SJCRH30 (cell line): ENCODE data around the gene GGNBP2. TPM values are rescaled to one million over a fixed set of nuclear protein-coding genes. Genes with fewer than 3 reads are reported as not detected.

Experiments
- DNase-seq, 2 experiments: peaks; one replicate each; pipeline ENCODE4 v3.0.0-alpha.2; 2015 to 2020
- H3K27ac ChIP-seq: fragments of 250-450 bp; sonication (Bioruptor Pico); 2 replicates; pipeline ENCODE4 v1.5.1; 2020; ENCODE audit warnings: mild to moderate bottlenecking, moderate library complexity
- H3K27me3 ChIP-seq: fragments of 250-450 bp; sonication (Bioruptor Pico); 2 replicates; pipeline ENCODE4 v1.5.1; 2020; ENCODE audit warnings: mild to moderate bottlenecking, moderate library complexity
- H3K36me3 ChIP-seq: fragments of 250-450 bp; sonication (Bioruptor Pico); 2 replicates; pipeline ENCODE4 v1.5.1; 2020; ENCODE audit warnings: mild to moderate bottlenecking, moderate library complexity
- H3K4me1 ChIP-seq: fragments of 250-450 bp; sonication (Bioruptor Pico); 2 replicates; pipeline ENCODE4 v1.5.1; 2020; ENCODE audit warnings: mild to moderate bottlenecking, moderate library complexity
- H3K4me3 ChIP-seq: fragments of 250-450 bp; sonication (Bioruptor Pico); 2 replicates; pipeline ENCODE4 v1.5.1; 2020; ENCODE audit warnings: mild to moderate bottlenecking, moderate library complexity
- H3K9me3 ChIP-seq: fragments of 250-450 bp; sonication (Bioruptor Pico); replicated peaks from 2 replicates; pipeline ENCODE4 v1.5.1; 2020; ENCODE audit warnings: mild to moderate bottlenecking, moderate library complexity
- total RNA-seq: library from RNA; depleted of rRNA; stranded (reverse); fragments of >200 nt; shearing (Covaris generic); gene quantifications from 2 replicates; pipeline ENCODE4 v1.2.3, GENCODE V29; 2014

The GGNBP2 gene
- total RNA-seq, 1 experiment from 2014 or later = 81.9 TPM

GRCh38 chr17:36533935-36534839, 10.5 kb upstream of the GGNBP2 start:
- Histone ChIP-seq H3K36me3 (peaks cover 58% of the 10 kb centered on the region), H3K9me3 (no peaks in the 10 kb centered on the region), H3K4me3 (peak overlapping the region; percentile 95), H3K27ac (peak overlapping the region; percentile 99), H3K27me3 (no peaks in the 10 kb centered on the region), H3K4me1 (peaks cover 3% of the 10 kb centered on the region)
- DNase-seq = peak; percentile 79 to 86

- peak within 1 kb of the TSS; percentile 99 for H3K27ac ChIP-seq
- no peaks in the 10 kb centered on the region for H3K27me3 ChIP-seq
- DNase-seq = peak; percentile 94
- H3K36me3 ChIP-seq = peaks cover 53% of the 10 kb centered on the region
- no peaks in the 10 kb centered on the region for H3K9me3 ChIP-seq
- peak within 1 kb of the TSS; percentile 95 for H3K4me3 ChIP-seq
- H3K4me1 ChIP-seq = no peaks in the 10 kb centered on the region
These were observed 9.7 kb upstream of the GGNBP2 start, which contains the start of the genes MYO19 and PIGW for GRCh38 chr17:36534840-36535668. Gene MYO19 (minus strand): TSS chr17:36534868. CDS start chr17:36532538, 2,330 bp downstream. Gene PIGW (plus strand): TSS chr17:36534987. CDS start chr17:36537102, 2,115 bp downstream.

DNA sequence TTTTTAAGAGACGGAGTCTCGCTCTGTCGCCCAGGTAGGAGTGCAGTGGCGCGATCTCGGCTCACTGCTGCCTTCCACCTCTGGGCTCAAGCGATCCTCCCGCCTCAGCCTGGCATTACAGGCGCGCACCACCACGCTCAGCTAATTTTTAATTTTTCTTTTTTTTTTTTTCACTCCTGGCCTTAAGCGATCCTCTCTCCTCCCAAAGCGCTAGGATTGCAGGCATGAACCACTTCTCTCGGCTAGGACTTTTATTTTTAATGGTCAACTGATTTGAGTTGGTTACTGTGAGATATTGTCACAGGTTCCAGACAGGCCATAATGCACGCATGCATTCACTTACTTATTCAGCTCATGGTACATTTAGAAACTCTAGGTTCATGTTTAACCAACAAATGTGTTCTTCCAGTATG, 9.0 kb upstream of the GGNBP2 start:
- H3K4me1 ChIP-seq = no peaks in the 10 kb centered on the region
- DNase-seq = no peak
- H3K36me3 ChIP-seq = peaks cover 51% of the 10 kb centered on the region
- no peaks in the 10 kb centered on the region for H3K9me3 ChIP-seq
- H3K27me3 ChIP-seq = no peaks in the 10 kb centered on the region
- H3K4me3 ChIP-seq = peak overlapping the region; percentile 95
- peak overlapping the region; percentile 99 for H3K27ac ChIP-seq

GRCh38 chr17:36540696-36541095, 4.0 kb upstream of the GGNBP2 start:
- H3K4me1 ChIP-seq = no peaks in the 10 kb centered on the region
- no peak for DNase-seq
- no peak overlapping the region for H3K4me3 ChIP-seq
- H3K9me3 ChIP-seq = no peaks in the 10 kb centered on the region
- no peaks in the 10 kb centered on the region for H3K27me3 ChIP-seq
- H3K27ac ChIP-seq = no peak overlapping the region
- H3K36me3 ChIP-seq = peaks cover 25% of the 10 kb centered on the region

DNA sequence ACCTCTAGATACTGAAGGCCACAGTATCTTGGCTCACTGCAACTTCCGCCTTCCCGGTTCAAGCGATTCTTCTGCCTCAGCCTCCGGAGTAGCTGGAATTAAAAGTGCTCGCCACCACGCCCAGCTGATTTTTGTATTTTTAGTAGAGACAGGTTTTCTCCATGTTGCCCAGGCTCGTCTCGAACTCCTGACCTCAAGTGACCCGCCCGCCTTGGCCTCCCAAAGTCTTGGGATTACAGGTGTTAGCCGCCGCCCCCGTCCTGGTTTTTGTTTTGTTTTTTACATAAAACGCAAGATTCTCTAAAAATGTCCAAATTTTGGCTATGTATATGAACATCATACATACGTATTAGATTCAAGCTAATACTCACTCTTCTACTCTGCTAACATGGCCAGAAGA, 2.0 kb upstream of the GGNBP2 start:
- Histone ChIP-seq H3K9me3 (no peaks in the 10 kb centered on the region), H3K4me3 (no peak overlapping the region), H3K27ac (no peak overlapping the region), H3K27me3 (no peaks in the 10 kb centered on the region), H3K4me1 (peaks cover 5% of the 10 kb centered on the region), H3K36me3 (peaks cover 20% of the 10 kb centered on the region)
- DNase-seq = no peak

- peak in 1 of 2 experiments; percentile 39 for DNase-seq
- H3K36me3 ChIP-seq = peaks cover 15% of the 10 kb centered on the region
- no peaks in the 10 kb centered on the region for H3K27me3 ChIP-seq
- peak overlapping the region; percentile 94 for H3K27ac ChIP-seq
- H3K4me1 ChIP-seq = peaks cover 9% of the 10 kb centered on the region
- no peaks in the 10 kb centered on the region for H3K9me3 ChIP-seq
- H3K4me3 ChIP-seq = peak overlapping the region; percentile 96
These were observed 744 bp upstream of the GGNBP2 start for GRCh38 chr17:36544044-36544306.

- no peaks in the 10 kb centered on the region for H3K27me3 ChIP-seq
- DNase-seq = no peak
- H3K9me3 ChIP-seq = no peaks in the 10 kb centered on the region
- peaks cover 23% of the 10 kb centered on the region for H3K36me3 ChIP-seq
- H3K4me1 ChIP-seq = peaks cover 9% of the 10 kb centered on the region
- peak overlapping the region; percentile 94 for H3K27ac ChIP-seq
- H3K4me3 ChIP-seq = peak overlapping the region; percentile 96
These were observed 352 bp downstream of the GGNBP2 start for GRCh38 chr17:36545077-36545464.

GRCh38 chr17:36545465-36546417, 1.0 kb downstream of the GGNBP2 start:
- Histone ChIP-seq H3K27me3 (no peaks in the 10 kb centered on the region), H3K9me3 (no peaks in the 10 kb centered on the region), H3K4me1 (peaks cover 9% of the 10 kb centered on the region), H3K4me3 (peak overlapping the region; percentile 96), H3K36me3 (peaks cover 28% of the 10 kb centered on the region), H3K27ac (peak overlapping the region; percentile 94)
- peak; percentile 98 for DNase-seq

GRCh38 chr17:36546418-36547093, 1.8 kb downstream of the GGNBP2 start:
- Histone ChIP-seq H3K27me3 (no peaks in the 10 kb centered on the region), H3K27ac (peak overlapping the region; percentile 94; the same call in 1 of the 2 replicates), H3K36me3 (peaks cover 30% of the 10 kb centered on the region), H3K9me3 (no peaks in the 10 kb centered on the region), H3K4me1 (peaks cover 9% of the 10 kb centered on the region), H3K4me3 (peak overlapping the region; percentile 96)
- no peak for DNase-seq

DNA sequence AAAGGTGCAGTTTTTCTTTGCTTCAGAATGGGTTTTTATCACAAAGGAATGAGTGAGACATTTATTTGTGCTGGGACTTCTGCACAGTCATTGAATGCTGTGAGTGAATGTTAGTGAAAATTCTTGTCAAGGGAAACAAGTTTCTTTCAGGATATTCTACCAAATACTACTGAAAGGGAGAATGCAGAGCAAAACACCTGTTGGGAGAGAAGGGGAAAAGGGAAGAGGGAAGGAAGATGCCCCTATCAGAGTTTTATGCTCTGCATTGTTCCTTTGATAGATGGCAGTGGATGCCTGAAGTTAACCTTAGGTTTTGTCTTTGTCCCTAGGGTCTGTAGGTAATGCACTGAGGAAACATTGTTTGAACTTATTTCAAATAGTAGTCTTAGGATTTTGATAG, 3.1 kb downstream of the GGNBP2 start:
- no peak for DNase-seq
- no peaks in the 10 kb centered on the region for H3K9me3 ChIP-seq
- H3K27ac ChIP-seq = no peak overlapping the region
- H3K36me3 ChIP-seq = peaks cover 36% of the 10 kb centered on the region
- peaks cover 9% of the 10 kb centered on the region for H3K4me1 ChIP-seq
- no peak overlapping the region for H3K4me3 ChIP-seq
- no peaks in the 10 kb centered on the region for H3K27me3 ChIP-seq

- Histone ChIP-seq H3K4me3 (no peak overlapping the region), H3K9me3 (no peaks in the 10 kb centered on the region), H3K27ac (no peak overlapping the region), H3K4me1 (peaks cover 9% of the 10 kb centered on the region), H3K36me3 (peaks cover 43% of the 10 kb centered on the region), H3K27me3 (no peaks in the 10 kb centered on the region)
- DNase-seq = no peak
These were observed 6.0 kb downstream of the GGNBP2 start for GRCh38 chr17:36550491-36551417.

- DNase-seq = no peak
- Histone ChIP-seq H3K9me3 (no peaks in the 10 kb centered on the region), H3K36me3 (peaks cover 50% of the 10 kb centered on the region), H3K4me1 (no peaks in the 10 kb centered on the region), H3K27ac (no peak overlapping the region), H3K27me3 (no peaks in the 10 kb centered on the region), H3K4me3 (no peak overlapping the region)
These were observed 8.7 kb downstream of the GGNBP2 start for GRCh38 chr17:36553459-36553858.

DNA sequence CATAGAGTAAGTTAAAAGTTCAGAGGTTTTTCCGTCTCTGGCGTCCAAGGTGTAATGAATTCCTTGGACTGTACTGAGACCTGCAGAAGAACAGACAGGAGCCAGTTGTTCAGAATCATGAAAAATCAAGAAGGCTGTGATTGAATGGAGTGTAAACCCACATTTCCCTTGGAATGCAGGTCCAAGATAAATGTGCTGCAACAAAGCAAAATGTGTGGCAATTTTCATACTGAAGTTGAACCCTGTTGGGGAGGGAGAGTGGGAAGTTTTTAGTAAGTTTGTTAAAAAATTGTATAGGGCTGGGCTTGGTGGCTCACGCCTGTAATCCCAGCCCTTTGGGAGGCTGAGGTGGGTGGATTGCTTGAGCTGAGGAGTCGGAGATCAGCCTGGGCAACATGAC, 21.4 kb downstream of the GGNBP2 start:
- Histone ChIP-seq H3K4me3 (no peak overlapping the region), H3K27ac (no peak overlapping the region), H3K27me3 (no peaks in the 10 kb centered on the region), H3K4me1 (no peaks in the 10 kb centered on the region), H3K36me3 (peaks cover 83% of the 10 kb centered on the region), H3K9me3 (no peaks in the 10 kb centered on the region)
- DNase-seq = no peak
